Upper lobe of left lung (tissue), 6 donors: ENCODE results near the gene STAC. TPM values are rescaled to one million over a fixed set of nuclear protein-coding genes. Genes with fewer than 3 reads are reported as not detected.

ENCODE experiments used
- ATAC-seq, 2 donors: fragments of 200-7000 bp; cut with Tn5 transposase; one replicate each; pipeline ENCODE4 v1.9.1; 2022; ENCODE audit warnings: mild to moderate bottlenecking in 2 of 2, moderate library complexity in 2 of 2; ENCODE audit not compliant: low FRiP score in 2 of 2
- DNase-seq, 2 donors: peaks; one replicate each; pipeline ENCODE4 v3.0.0-alpha.2; 2019 to 2020
- H3K27ac ChIP-seq, 4 donors: fragments of 200-600 bp; sonication (generic); one replicate each; pipeline ENCODE4 v1.5.1; 2016 to 2019
- H3K27me3 ChIP-seq, 4 donors: fragments of 200-600 bp; sonication (generic); one replicate each; pipeline ENCODE4 v1.5.1; 2017 to 2019
- H3K36me3 ChIP-seq, 4 donors: fragments of 200-600 bp; sonication (generic); one replicate each; pipeline ENCODE4 v1.5.1; 2016 to 2019
- H3K4me1 ChIP-seq, 4 donors: fragments of 200-600 bp; sonication (generic); one replicate each; pipeline ENCODE4 v1.5.1; 2018 to 2019
- H3K4me3 ChIP-seq, 4 donors: fragments of 200-600 bp; sonication (generic); one replicate each; pipeline ENCODE4 v1.5.1; 2017 to 2019; ENCODE audit warnings: mild to moderate bottlenecking in 2 of 4, moderate library complexity in 1 of 4
- H3K9me3 ChIP-seq, 4 donors: fragments of 200-600 bp; sonication (generic); one replicate each; pipeline ENCODE4 v1.5.1; 2018 to 2019
- EP300 ChIP-seq, 4 donors: sonication (generic); formaldehyde crosslinking; IDR thresholded peaks; one replicate each; pipeline ENCODE4 v1.5.1; 2017; ENCODE audit warnings: antibody characterized with exemption in 4 of 4, control low read depth in 2 of 4
- POLR2A ChIP-seq, 4 donors: fragments of 450-650 bp; IDR thresholded peaks; one replicate each; pipeline ENCODE4 v1.5.1; 2016 to 2017; ENCODE audit warnings: antibody characterized with exemption in 4 of 4, mild to moderate bottlenecking in 2 of 4
- POLR2AphosphoS5 ChIP-seq, 2 donors: sonication (generic); formaldehyde crosslinking; IDR thresholded peaks; one replicate each; pipeline ENCODE4 v1.5.1; 2017; ENCODE audit warnings: antibody characterized with exemption in 2 of 2
- WGBS, 2 donors: methylation state at CpG; one replicate each; pipeline ENCODE4 v1.1.5; 2017 to 2018; 5-methylcytosine and 5-hydroxymethylcytosine counted together
- total RNA-seq, 6 donors: library from RNA; depleted of rRNA in 4 of 6; stranded (reverse); fragments of >200 nt in 4 of 6; gene quantifications; one replicate each; pipeline versions ENCODE4 v1.1.0 to v1.2.1, GENCODE V29; 2016 to 2021
- TF ChIP-seq, protein P1 (sequence below), 6 experiments: fragments of 450-650 bp in 4 of 6; fragments of 200-600 bp in 2 of 6; sonication (generic) in 2 of 6; IDR thresholded peaks; one replicate each; pipeline ENCODE4 v1.5.1; 2016 to 2019; ENCODE audit warnings: antibody characterized with exemption in 6 of 6
- donor health status: DM: no; HTN: no; CAD: no; lungs with moderate emphysema.
- donor health status: DM: no; HTN: yes; CAD: no; lungs with severe emphysema.

STAC gene
- total RNA-seq, 6 donors from 2014 or later: 11.5 to 31.2 (median 23.5) TPM

DNA sequence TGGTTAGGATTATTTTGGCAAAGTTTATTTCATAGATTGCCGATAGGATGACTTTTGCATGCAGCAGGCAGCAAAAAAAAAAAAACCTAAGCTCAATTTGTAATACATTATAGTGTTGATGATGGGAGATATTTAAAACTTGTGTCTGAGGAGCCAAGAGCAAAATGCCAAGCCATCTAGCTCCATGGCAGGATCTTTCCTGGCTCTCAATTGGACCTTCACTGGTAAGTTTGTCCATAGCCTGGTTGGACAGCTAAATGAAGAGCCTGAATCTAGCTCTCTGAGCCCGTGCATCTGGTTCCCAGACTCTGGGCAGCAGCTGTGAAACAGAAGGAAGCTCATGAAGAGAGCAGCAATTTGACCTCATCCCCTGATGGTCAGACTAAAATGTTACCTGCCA is 17.5 kb downstream of the STAC start:
- no peaks in the 10 kb centered on the region for H3K9me3 ChIP-seq
- H3K36me3 ChIP-seq: no peaks in the 10 kb centered on the region
- TF ChIP-seq EP300 (IDR thresholded peaks at IDR 0.05): no peak
- no peak for TF ChIP-seq POLR2AphosphoS5 (IDR thresholded peaks at IDR 0.05)
- TF ChIP-seq, protein P1, sequence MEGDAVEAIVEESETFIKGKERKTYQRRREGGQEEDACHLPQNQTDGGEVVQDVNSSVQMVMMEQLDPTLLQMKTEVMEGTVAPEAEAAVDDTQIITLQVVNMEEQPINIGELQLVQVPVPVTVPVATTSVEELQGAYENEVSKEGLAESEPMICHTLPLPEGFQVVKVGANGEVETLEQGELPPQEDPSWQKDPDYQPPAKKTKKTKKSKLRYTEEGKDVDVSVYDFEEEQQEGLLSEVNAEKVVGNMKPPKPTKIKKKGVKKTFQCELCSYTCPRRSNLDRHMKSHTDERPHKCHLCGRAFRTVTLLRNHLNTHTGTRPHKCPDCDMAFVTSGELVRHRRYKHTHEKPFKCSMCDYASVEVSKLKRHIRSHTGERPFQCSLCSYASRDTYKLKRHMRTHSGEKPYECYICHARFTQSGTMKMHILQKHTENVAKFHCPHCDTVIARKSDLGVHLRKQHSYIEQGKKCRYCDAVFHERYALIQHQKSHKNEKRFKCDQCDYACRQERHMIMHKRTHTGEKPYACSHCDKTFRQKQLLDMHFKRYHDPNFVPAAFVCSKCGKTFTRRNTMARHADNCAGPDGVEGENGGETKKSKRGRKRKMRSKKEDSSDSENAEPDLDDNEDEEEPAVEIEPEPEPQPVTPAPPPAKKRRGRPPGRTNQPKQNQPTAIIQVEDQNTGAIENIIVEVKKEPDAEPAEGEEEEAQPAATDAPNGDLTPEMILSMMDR (IDR thresholded peaks at IDR 0.05): no peak
- no peak for TF ChIP-seq POLR2A (IDR thresholded peaks at IDR 0.05)
- ATAC-seq: no peak
- H3K27ac ChIP-seq: no peak overlapping the region
- DNase-seq: no peak
- no peaks in the 10 kb centered on the region for H3K4me1 ChIP-seq
- H3K27me3 ChIP-seq: no peaks in the 10 kb centered on the region
- 77 to 79% methylated on average over 2 of the region's 2 CpGs for WGBS, 2 donors
- no peak overlapping the region for H3K4me3 ChIP-seq

DNA sequence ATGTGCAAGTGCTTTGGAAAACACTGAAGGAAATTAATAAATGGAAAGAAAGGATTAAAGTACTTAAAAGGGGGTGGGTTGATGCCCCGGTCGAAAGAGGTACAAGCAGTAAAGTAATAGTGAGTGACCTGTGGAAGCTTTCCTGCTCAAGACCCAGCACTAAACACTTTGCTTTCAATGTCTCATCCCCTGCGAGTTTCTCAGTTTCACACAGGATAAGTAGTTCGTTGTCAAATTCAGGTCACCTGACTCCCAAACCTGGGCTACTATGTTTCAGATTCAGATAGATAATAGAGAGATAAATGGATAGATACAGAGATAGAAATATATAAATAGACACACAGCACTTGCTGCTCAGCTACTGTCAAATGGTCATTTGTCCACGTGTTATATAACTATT is 19.6 kb downstream of the STAC start:
- DNase-seq (no peak), ATAC-seq (no peak)
- no peaks in the 10 kb centered on the region for H3K9me3 ChIP-seq
- TF ChIP-seq POLR2A (IDR thresholded peaks at IDR 0.05): no peak
- no peak for TF ChIP-seq POLR2AphosphoS5 (IDR thresholded peaks at IDR 0.05)
- TF ChIP-seq, protein P1 (IDR thresholded peaks at IDR 0.05): no peak
- no peak for TF ChIP-seq EP300 (IDR thresholded peaks at IDR 0.05)
- H3K27me3 ChIP-seq: no peaks in the 10 kb centered on the region
- no peak overlapping the region for H3K27ac ChIP-seq
- no peaks in the 10 kb centered on the region for H3K4me1 ChIP-seq
- no peaks in the 10 kb centered on the region for H3K36me3 ChIP-seq
- 89 to 92% methylated on average over 5 of the region's 5 CpGs for WGBS, 2 donors
- no peak overlapping the region for H3K4me3 ChIP-seq

DNA sequence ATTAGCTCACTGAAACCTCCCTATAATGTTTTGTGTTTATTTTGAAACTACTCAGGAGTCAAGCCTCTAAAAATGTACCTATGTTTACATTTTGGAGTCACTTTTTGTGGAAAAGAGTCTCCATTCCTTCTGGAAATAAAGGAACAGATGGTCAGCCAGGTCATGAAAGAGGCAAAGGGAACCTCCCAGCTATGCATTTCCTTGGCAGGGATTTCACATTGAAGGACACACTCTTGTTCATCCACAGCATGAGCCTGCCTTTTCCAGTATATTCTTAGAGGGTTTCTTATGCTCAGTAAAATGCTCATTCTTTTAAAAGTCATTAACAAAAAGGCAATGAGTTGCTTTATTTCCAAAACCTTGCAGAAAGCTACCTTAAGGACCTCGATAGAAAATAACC is 20.8 kb downstream of the STAC start:
- Histone ChIP-seq H3K27me3 (no peaks in the 10 kb centered on the region), H3K9me3 (no peaks in the 10 kb centered on the region), H3K4me3 (no peak overlapping the region), H3K27ac (no peak overlapping the region), H3K4me1 (no peaks in the 10 kb centered on the region), H3K36me3 (no peaks in the 10 kb centered on the region)
- DNase-seq (no peak), ATAC-seq (no peak)
- TF ChIP-seq POLR2AphosphoS5 (IDR thresholded peaks at IDR 0.05) (no peak), EP300 (IDR thresholded peaks at IDR 0.05) (no peak), POLR2A (IDR thresholded peaks at IDR 0.05) (no peak)
- TF ChIP-seq, protein P1 (IDR thresholded peaks at IDR 0.05): no peak
- whole genome bisulfite sequencing, 2 donors: 96 to 100% methylated on average over 1 of the region's 1 CpG

DNA sequence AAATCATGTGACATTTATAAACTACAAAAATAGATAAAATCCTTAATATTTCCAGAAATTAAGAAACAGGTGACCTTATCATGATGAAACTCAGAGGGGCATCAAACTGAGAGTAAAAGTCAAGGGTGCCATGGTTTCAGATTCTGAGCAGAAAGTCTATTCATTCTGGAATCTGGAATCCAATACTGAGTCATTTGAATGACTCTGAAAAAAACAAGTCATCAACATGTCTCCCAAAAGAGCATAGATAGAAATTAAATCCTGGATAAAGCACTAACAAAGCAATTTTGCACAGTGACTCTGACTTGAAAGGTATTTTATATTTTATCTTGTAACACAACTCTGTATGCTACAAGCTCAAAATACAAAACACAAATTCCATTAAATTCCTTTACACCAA is 23.4 kb downstream of the STAC start:
- H3K4me3 ChIP-seq: no peak overlapping the region
- no peaks in the 10 kb centered on the region for H3K36me3 ChIP-seq
- DNase-seq: no peak
- no peak for TF ChIP-seq EP300 (IDR thresholded peaks at IDR 0.05)
- TF ChIP-seq, protein P1 (IDR thresholded peaks at IDR 0.05): no peak
- no peak for TF ChIP-seq POLR2A (IDR thresholded peaks at IDR 0.05)
- TF ChIP-seq POLR2AphosphoS5 (IDR thresholded peaks at IDR 0.05): no peak
- H3K27ac ChIP-seq: no peak overlapping the region
- H3K27me3 ChIP-seq: no peaks in the 10 kb centered on the region
- no peaks in the 10 kb centered on the region for H3K9me3 ChIP-seq
- ATAC-seq: no peak
- H3K4me1 ChIP-seq: no peaks in the 10 kb centered on the region

DNA sequence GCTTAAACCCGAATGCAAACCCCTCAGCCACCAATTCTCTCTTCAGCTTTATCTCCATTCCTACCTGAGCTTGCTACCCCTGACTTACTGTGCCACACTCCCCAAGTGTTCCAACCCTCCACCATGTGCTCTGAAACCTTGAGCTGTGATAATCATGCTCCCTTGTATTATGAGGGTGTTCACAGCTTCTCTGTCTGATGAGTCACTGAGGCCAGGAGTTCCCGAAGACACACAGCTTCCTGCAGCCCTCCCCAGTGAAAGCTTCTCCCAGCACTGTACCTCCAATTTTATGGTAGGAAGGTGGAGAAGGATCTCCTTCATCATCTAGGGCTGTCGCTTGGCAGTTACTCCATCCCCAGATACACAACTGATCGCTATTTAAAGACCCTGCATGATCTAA is 24.9 kb downstream of the STAC start:
- no peak overlapping the region for H3K27ac ChIP-seq
- TF ChIP-seq POLR2AphosphoS5 (IDR thresholded peaks at IDR 0.05) (no peak), POLR2A (IDR thresholded peaks at IDR 0.05) (no peak), EP300 (IDR thresholded peaks at IDR 0.05) (no peak)
- TF ChIP-seq, protein P1 (IDR thresholded peaks at IDR 0.05): no peak
- no peaks in the 10 kb centered on the region for H3K4me1 ChIP-seq
- ATAC-seq (no peak), DNase-seq (no peak)
- no peaks in the 10 kb centered on the region for H3K27me3 ChIP-seq
- no peaks in the 10 kb centered on the region for H3K9me3 ChIP-seq
- WGBS, 2 donors: 93 to 95% methylated on average over 4 of the region's 4 CpGs
- no peaks in the 10 kb centered on the region for H3K36me3 ChIP-seq
- H3K4me3 ChIP-seq: no peak overlapping the region
